MM.1S (cell line): ENCODE results near the gene SLC37A2.

Source experiments
- DNase-seq: peaks from one replicate; pipeline ENCODE4 v3.0.0-alpha.2; 2015
- H2AFZ ChIP-seq: fragments of 300-600 bp; sonication (generic); 2 replicates; pipeline ENCODE4 v1.6.0; 2016; ENCODE audit warnings: antibody characterized with exemption, low read length
- H3F3A ChIP-seq: fragments of 300-600 bp; sonication (generic); 2 replicates; pipeline ENCODE4 v1.6.1; 2016; ENCODE audit warnings: mild to moderate bottlenecking, antibody characterized with exemption, low read length, moderate library complexity, mixed read lengths; ENCODE audit not compliant: insufficient read depth
- H3K27ac ChIP-seq: fragments of 300-600 bp; sonication (generic); 2 replicates; pipeline ENCODE4 v1.5.1; 2016; ENCODE audit warnings: mild to moderate bottlenecking, low read length
- H3K27me3 ChIP-seq: fragments of 300-600 bp; sonication (generic); replicated peaks from 2 replicates; pipeline ENCODE4 v1.6.0; 2016; ENCODE audit warnings: low read length; ENCODE audit not compliant: insufficient read depth
- H3K36me3 ChIP-seq: fragments of 300-600 bp; sonication (generic); replicated peaks from 2 replicates; pipeline ENCODE4 v1.6.1; 2016; ENCODE audit warnings: mild to moderate bottlenecking, low read length, mixed read lengths; ENCODE audit not compliant: insufficient read depth
- H3K4me1 ChIP-seq: fragments of 300-600 bp; sonication (generic); 2 replicates; pipeline ENCODE4 v1.6.1; 2016; ENCODE audit warnings: low read length, mixed read lengths
- H3K4me2 ChIP-seq: fragments of 300-600 bp; sonication (generic); 2 replicates; pipeline ENCODE4 v1.6.0; 2016; ENCODE audit warnings: low read depth, low read length
- H3K4me3 ChIP-seq: fragments of 300-600 bp; sonication (generic); 2 replicates; pipeline ENCODE4 v1.5.1; 2016; ENCODE audit warnings: low read length, mixed read lengths
- H3K79me2 ChIP-seq: fragments of 300-600 bp; sonication (generic); 2 replicates; pipeline ENCODE4 v1.6.1; 2016; ENCODE audit warnings: mixed run types, low read length, mixed read lengths
- H3K9ac ChIP-seq: fragments of 300-600 bp; sonication (generic); 2 replicates; pipeline ENCODE4 v1.6.1; 2016; ENCODE audit warnings: low read length, mixed read lengths
- H3K9me2 ChIP-seq: fragments of 300-600 bp; sonication (generic); replicated peaks from 2 replicates; pipeline ENCODE4 v1.6.1; 2016; ENCODE audit warnings: mild to moderate bottlenecking, low read length, mixed read lengths; ENCODE audit not compliant: insufficient read depth
- H3K9me3 ChIP-seq: fragments of 300-600 bp; sonication (generic); replicated peaks from 2 replicates; pipeline ENCODE4 v1.6.1; 2016; ENCODE audit warnings: mild to moderate bottlenecking, low read length, mixed read lengths; ENCODE audit not compliant: insufficient read depth
- H4K20me1 ChIP-seq: fragments of 300-600 bp; sonication (generic); 2 replicates; pipeline ENCODE4 v1.6.1; 2016; ENCODE audit warnings: mild to moderate bottlenecking, low read length, moderate library complexity, mixed read lengths; ENCODE audit not compliant: insufficient read depth
- EZH2 ChIP-seq: fragments of 300-600 bp; sonication (generic); optimal IDR thresholded peaks from 2 replicates; pipeline ENCODE3; 2017; ENCODE audit warnings: low read depth, mild to moderate bottlenecking, antibody characterized with exemption, low read length, mixed read lengths
- EZH2phosphoT487 ChIP-seq: fragments of 300-600 bp; sonication (generic); IDR thresholded peaks from 2 replicates; pipeline ENCODE4 v1.6.1; 2018; ENCODE audit warnings: antibody characterized with exemption, low read length
- TF ChIP-seq, protein P1 (sequence below): fragments of 300-600 bp; sonication (generic); IDR thresholded peaks from 2 replicates; pipeline ENCODE4 v1.5.1; 2016; ENCODE audit warnings: antibody characterized with exemption, low read length, mixed read lengths

The SLC37A2 gene

DNA sequence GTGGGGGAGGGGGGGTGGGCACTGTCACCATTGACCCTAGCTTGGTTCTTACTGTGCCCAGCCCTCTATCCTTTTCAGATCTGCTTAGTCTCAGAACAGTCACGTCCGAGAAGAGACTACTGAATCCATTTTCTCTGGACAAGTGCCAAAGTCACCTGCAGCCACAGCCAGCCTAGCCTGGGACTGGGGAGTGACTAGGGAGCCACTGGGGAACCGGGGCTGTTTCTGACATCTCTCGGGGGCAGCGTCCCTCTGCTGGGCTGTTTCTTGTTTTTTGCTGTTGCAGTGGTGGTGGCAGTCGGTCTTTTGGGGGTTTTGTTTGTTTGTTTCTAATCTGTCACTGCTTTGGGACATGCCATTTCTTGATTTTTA is 8.7 kb downstream of the SLC37A2 start:
- peak overlapping the region; percentile 46; the same call in 1 of the 2 replicates for H3K9ac ChIP-seq
- H3K27me3 ChIP-seq = no peaks in the 10 kb centered on the region
- peaks cover 38% of the 10 kb centered on the region for H3K4me1 ChIP-seq
- no peaks in the 10 kb centered on the region for H3K9me2 ChIP-seq
- H3F3A ChIP-seq = peaks cover 11% of the 10 kb centered on the region; the same call in 1 of the 2 replicates
- H3K9me3 ChIP-seq = no peaks in the 10 kb centered on the region
- peak overlapping the region; percentile 68 for H2AFZ ChIP-seq
- no peak for DNase-seq
- TF ChIP-seq EZH2 (no peak), EZH2phosphoT487 (no peak)
- TF ChIP-seq, protein P1, sequence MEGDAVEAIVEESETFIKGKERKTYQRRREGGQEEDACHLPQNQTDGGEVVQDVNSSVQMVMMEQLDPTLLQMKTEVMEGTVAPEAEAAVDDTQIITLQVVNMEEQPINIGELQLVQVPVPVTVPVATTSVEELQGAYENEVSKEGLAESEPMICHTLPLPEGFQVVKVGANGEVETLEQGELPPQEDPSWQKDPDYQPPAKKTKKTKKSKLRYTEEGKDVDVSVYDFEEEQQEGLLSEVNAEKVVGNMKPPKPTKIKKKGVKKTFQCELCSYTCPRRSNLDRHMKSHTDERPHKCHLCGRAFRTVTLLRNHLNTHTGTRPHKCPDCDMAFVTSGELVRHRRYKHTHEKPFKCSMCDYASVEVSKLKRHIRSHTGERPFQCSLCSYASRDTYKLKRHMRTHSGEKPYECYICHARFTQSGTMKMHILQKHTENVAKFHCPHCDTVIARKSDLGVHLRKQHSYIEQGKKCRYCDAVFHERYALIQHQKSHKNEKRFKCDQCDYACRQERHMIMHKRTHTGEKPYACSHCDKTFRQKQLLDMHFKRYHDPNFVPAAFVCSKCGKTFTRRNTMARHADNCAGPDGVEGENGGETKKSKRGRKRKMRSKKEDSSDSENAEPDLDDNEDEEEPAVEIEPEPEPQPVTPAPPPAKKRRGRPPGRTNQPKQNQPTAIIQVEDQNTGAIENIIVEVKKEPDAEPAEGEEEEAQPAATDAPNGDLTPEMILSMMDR = no peak
- no peaks in the 10 kb centered on the region for H3K79me2 ChIP-seq
- peak overlapping the region; percentile 29 for H3K4me2 ChIP-seq
- peak overlapping the region; percentile 88 for H3K27ac ChIP-seq
- no peaks in the 10 kb centered on the region for H4K20me1 ChIP-seq
- no peaks in the 10 kb centered on the region for H3K36me3 ChIP-seq
- H3K4me3 ChIP-seq = no peak overlapping the region

DNA sequence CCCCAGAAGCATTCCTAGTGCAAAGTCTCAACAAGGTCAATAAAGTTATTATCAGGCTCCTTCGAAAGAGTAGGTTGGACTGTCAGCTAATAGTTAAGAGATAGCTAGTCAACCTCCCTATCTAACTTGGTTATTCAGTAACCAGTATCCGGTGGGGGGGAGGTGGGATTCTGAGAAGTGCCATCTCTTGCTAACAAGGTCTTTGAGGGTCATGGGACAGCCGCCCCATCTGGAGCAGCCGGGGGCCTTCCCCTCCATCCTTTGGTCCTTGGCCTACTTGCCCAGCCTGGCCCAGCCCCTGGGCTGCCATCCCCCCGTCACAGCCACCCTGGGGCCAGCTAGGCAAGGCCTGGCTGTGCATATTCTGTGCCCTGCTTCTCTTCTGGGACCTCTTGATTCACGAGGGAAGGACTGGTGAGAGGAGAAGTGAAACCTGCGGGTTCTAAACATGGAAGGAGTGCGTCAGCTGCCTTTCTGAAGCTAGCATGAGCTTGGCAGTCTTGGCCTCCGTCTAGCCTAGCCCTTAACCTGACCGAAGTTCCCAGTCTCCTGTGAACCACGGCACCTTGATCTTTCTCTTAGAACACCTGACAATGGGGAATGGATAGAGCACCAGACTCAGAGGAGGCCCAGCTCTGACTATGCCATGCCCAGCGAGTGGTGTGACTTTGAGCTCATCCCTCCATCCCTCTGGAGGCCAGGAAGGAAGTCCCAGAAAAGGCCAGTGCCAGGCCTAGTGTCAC is 9.3 kb downstream of the SLC37A2 start:
- H3F3A ChIP-seq = peaks cover 11% of the 10 kb centered on the region; the same call in 1 of the 2 replicates
- H3K27ac ChIP-seq = peak overlapping the region; percentile 88
- DNase-seq = peak; percentile 82
- no peak overlapping the region for H3K4me3 ChIP-seq
- H3K4me1 ChIP-seq = peaks cover 38% of the 10 kb centered on the region
- no peaks in the 10 kb centered on the region for H4K20me1 ChIP-seq
- H3K36me3 ChIP-seq = no peaks in the 10 kb centered on the region
- H3K9ac ChIP-seq = peak overlapping the region; percentile 46
- peak overlapping the region; percentile 68 for H2AFZ ChIP-seq
- TF ChIP-seq EZH2 (no peak), EZH2phosphoT487 (no peak)
- TF ChIP-seq, protein P1 = no peak
- no peaks in the 10 kb centered on the region for H3K79me2 ChIP-seq
- H3K9me3 ChIP-seq = no peaks in the 10 kb centered on the region
- peak overlapping the region; percentile 29 for H3K4me2 ChIP-seq
- H3K27me3 ChIP-seq = no peaks in the 10 kb centered on the region
- no peaks in the 10 kb centered on the region for H3K9me2 ChIP-seq

DNA sequence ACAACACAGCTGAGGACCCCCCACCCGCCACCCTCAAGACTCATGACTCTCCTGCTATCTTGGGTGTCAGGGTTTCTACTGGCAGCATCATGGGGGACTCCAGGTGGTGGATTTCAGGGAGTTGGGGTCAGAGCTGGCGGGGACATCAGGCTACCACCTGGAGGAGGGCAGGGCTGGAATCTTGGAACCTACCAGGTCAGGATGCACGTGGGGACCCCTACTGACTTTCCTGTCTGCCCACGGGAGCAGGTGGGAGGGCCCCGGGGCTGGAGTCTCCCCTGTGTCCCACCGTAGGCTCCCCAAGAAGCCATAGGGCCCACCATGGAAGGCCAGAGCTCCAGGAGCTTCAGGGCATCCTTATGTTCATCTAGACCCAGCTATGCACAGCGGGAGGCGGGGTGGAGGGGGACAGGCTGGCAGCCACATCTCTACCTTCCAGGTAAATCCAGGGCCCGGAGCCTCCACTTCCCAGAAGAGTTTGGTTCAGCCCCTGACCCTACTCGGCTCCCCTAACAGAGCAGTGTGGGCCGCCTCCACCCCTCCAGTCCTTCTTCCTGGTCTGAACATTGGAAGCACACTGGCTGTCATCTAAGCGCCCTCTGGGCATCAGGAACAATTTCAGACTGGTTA is 10.0 kb downstream of the SLC37A2 start:
- Histone ChIP-seq H3K9me3 (no peaks in the 10 kb centered on the region), H3K9ac (peak overlapping the region; percentile 46), H4K20me1 (no peaks in the 10 kb centered on the region), H3K4me1 (peaks cover 38% of the 10 kb centered on the region), H3K4me2 (peak overlapping the region; percentile 29; the same call in 1 of the 2 replicates), H3K27me3 (no peaks in the 10 kb centered on the region), H2AFZ (peak overlapping the region; percentile 68), H3K27ac (peak overlapping the region; percentile 88), H3K4me3 (no peak overlapping the region), H3F3A (peaks cover 11% of the 10 kb centered on the region; the same call in 1 of the 2 replicates), H3K36me3 (no peaks in the 10 kb centered on the region), H3K9me2 (no peaks in the 10 kb centered on the region), H3K79me2 (no peaks in the 10 kb centered on the region)
- TF ChIP-seq EZH2phosphoT487 (no peak), EZH2 (no peak)
- TF ChIP-seq, protein P1 = no peak
- no peak for DNase-seq
